ENCODE measurements around the gene MPV17L.

DNA sequence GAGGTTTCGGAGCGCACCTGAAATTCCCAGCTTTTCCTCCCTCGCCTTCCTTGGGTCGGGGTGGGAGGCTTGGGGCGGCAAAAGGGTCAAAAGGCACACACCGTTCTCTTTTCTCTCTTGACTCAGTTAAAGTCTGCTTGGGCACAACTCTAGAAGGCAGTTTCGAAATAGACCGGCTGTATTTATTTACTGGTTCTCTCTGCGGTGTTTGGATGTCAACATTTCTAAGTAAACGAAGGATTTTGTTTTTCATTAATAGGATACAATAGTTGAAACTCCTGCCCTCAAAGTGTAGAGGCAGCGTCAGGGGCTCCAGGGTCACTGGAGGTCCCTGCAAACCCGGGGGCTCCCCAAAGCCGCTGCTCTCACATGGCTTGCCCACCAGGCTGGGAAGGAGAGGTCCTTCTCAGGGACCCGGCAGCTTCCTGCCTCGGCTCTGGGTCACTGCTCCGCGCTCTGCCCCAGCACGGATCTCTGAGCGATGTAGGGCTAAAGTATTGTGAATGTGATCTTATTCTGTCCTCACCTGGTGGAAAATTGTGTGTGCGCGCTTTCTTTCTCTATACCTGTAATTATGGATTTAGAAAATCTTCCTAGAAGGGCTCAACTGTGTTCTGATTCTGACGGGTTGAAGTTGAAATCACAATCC is 39.8 kb downstream of the MPV17L start:
- TF ChIP-seq CTCF (IDR thresholded peaks at IDR 0.05) (no peak), POLR2AphosphoS5 (IDR thresholded peaks at IDR 0.05) (no peak)
